DMS79 treated with DMSO at 0.1 percent for 48 hours (cell line): ENCODE results near the gene NES.
A peak's percentile ranks its signal among the peaks of the same experiment; 100 is the strongest.

Experiments
- DNase-seq: peaks from one replicate; lab custom pipeline; 2025; lab: John Stamatoyannopoulos, UW

The NES gene

DNA sequence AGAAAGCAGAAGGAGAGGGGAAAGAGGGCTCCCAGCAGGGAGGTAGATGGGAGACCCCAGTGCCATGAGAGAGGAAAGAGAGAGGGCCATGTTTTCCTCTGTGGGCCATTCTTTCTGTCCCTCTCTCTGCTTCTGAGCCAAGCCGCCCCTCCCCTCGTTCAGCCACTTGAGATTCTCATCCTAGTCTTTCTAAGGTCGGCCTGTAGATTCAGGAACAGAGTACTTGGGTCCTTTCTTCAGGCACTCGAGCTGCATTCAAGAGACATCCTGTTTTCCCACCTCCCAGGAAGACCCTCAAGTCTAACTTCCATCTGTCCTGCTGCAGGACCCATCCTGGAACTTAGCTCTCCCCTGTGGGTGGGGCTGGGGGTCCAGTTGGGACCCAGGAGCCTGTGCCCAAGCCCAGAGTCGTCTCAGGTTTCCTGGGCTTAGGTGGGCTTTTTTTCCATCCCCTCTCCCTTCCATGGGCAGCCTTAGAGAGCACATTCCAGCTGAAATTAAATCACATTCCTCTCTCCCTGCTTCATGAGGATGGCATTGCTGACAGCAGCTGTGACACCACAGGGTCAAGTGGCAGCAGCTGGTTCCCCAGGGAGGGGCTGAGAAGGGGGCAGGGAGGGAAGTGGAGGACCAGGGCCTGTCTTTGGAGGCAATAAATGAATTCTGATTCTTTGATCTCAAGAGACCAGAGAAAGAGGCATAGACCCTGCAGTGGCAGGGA, 13.0 kb downstream of the NES start:
- peak; percentile 58 for DNase-seq

- no peak for DNase-seq
These were observed 14.0 kb downstream of the NES start for GRCh38 chr1:156663178-156663577.

DNA sequence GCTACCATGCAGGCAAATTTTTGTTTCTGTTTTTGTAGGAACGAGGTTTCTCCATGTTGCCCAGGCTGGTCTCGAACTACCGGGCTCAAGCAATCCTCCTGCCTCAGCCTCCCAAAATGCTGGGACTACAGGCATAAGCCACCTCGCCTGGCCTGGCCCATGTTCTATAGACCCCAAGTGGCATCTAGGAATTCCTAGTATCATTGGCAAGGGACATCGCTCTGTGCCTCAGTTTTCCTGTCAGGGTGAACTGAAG, 14.5 kb downstream of the NES start:
- no peak for DNase-seq

DNA sequence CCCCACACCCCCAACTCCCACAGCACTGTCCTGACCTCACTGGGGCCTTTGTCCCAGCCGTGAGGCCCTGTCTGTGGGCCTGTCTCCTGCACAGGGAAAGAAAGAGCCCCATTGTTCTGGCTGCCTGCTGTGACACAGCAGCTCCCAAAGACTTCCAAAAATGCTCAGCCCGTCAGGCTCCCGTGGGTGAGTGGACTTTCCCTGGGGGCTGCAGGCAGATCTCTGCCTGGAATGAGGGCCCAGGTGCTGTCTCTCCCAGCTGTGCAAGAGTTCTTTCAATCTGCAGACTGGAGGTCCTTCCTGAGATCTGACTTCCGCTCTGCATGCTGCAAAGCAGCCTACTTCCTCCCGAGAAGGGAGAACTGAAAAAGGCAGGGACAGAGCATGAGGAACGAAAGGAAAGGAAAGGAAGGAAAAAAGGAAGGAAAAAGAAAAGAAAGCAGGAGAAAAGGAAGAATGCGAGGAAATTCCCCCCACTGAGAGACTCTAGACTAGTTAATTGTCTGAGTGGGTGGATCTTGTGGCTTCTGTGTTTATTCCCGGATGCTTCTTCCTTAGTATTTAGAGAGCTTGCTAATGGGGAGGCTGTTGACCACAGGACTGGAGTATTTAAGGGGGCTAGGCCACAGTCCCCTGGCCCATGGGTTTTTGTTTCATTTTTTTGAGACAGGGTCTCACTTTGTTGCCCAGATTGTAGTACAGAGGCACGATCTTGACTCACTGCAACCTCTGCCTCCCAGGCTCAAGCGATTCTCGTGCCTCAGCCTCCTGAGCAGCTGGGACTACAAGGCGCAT, 15.0 kb downstream of the NES start:
- no peak for DNase-seq

GRCh38 chr1:156660752-156661112, 16.5 kb downstream of the NES start:
- no peak for DNase-seq

- DNase-seq, result peak; percentile 74
These were observed 17.0 kb downstream of the NES start for GRCh38 chr1:156659988-156660751.

- DNase-seq, result no peak
These were observed 17.6 kb downstream of the NES start for GRCh38 chr1:156659661-156659987.

DNA sequence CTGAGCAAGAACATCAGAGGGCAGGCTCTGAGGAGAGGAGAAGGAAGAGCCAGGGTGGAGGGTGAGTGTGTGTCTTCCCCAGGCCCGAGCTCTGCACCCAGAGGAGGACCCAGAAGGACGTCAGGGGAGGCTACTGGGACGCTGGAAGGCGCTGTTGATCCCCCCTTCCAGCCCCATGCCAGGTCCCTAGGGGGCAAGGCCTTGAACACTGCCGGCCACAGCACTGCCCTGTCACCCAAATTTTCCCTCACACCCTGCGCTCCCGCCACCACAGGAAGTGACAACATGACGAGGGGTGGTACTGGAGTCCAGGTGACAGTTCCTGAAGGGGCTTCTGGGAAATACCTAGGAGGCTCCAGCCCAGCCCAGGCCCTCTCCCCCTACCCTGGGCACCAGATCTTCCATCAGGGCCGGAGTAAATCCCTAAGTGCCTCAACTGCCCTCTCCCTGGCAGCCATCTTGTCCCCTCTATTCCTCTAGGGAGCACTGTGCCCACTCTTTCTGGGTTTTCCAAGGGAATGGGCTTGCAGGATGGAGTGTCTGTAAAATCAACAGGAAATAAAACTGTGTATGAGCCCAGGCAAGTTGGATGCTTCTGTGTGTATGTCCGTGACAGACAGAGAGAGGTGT, 18.1 kb downstream of the NES start:
- DNase-seq, result no peak

DNA sequence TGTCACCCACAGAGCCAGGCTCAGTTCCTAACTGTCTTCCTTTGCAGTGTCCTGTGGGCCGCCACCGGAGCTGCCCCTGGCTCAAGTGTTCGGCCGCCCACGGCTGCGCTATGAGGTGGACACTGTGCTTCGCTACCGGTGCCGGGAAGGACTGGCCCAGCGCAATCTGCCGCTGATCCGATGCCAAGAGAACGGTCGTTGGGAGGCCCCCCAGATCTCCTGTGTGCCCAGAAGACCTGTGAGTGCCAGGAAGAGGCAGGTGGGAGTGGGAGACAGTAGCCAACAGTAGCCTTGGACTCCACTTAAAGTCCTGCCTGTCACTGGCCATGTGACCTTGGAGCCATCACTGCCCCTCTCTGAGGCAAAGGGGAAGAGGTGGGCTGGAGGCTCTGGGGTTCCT, 18.7 kb downstream of the NES start:
- no peak for DNase-seq

- DNase-seq, result no peak
These were observed 19.4 kb downstream of the NES start for GRCh38 chr1:156657741-156658319.

GRCh38 chr1:156656806-156657740, 20.1 kb downstream of the NES start:
- peak; percentile 59 for DNase-seq

DNA sequence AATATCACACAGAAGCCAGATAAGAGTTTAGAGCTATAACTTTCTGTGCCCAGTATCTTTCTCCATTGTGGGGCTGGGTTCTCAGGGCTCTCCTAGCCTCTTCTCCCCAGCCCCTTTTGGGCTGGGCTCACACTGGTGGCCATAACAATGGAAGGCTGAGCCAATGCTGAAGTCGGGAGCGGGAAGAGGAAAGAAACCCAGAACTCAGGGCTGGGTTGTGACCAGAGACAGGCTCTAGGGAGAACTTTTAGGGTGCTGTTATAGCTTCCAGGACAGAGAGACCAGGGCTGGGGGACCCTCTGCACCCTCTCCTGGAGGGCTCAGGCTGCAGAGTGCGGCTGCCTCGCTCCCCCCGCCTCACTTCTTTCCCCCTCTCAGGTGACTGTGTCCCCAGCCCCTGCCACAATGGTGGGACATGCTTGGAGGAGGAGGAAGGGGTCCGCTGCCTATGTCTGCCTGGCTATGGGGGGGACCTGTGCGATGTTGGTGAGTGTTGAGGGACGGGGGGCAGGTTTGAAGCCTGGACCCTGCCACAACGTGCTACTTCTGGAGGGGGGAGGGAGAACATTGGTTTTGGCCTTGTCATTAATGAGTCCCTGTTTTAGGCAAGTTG, 21.2 kb downstream of the NES start:
- DNase-seq, result no peak

GRCh38 chr1:156655151-156655903, 21.9 kb downstream of the NES start:
- DNase-seq, result no peak

GRCh38 chr1:156654700-156655099, 22.5 kb downstream of the NES start:
- DNase-seq, result no peak

DNA sequence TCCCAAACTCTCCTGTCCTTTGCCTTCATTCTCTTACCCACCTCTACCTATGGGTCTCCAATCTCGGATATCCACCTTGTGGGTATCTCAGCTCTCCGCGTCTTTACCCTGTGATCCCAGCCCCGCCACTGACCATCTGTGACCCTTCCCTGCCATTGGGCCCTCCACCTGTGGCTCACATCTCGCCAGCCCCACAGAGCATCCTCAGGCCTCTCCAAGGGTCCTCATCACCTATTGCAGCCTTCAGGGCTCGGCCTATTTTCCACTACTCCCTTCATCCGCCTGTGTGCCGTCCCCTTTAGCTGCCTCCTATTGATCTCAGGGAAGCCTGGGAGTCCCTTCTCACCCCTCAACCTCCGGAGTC, 24.2 kb downstream of the NES start:
- no peak for DNase-seq

DNA sequence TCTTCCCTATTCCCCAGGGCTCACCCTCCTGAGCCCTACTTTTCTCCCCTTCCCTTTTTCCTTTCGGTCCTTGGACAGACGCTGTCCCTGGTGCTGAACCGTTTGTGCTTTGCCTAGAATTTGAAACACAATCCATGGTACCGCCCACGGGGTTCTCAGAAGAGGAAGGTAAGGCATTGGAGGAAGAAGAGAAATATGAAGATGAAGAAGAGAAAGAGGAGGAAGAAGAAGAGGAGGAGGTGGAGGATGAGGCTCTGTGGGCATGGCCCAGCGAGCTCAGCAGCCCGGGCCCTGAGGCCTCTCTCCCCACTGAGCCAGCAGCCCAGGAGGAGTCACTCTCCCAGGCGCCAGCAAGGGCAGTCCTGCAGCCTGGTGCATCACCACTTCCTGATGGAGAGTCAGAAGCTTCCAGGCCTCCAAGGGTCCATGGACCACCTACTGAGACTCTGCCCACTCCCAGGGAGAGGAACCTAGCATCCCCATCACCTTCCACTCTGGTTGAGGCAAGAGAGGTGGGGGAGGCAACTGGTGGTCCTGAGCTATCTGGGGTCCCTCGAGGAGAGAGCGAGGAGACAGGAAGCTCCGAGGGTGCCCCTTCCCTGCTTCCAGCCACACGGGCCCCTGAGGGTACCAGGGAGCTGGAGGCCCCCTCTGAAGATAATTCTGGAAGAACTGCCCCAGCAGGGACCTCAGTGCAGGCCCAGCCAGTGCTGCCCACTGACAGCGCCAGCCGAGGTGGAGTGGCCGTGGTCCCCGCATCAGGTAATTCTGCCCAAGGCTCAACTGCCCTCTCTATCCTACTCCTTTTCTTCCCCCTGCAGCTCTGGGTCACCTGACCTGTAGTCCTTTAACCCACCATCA, 24.8 kb downstream of the NES start:
- no peak for DNase-seq

DNA sequence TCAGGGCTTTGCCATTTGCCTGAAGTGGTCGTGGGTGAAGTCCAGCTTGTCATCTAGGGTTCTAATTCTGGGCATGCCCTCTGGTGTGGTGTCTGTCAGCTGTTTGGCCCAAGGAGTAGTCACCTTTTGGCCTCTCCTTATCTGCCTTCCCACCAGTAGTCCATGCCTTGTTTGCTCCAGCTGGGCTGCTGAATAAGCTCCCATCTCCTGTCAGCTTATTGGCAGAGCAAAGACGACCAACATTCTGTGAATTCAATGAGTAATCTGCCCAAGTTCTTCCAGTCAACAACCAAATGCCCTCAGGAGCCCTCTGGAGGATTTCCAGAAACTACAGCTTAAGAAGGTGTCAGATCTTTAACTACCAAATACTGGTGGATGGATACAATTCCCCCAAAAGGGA, 28.3 kb downstream of the NES start:
- no peak for DNase-seq

GRCh38 chr1:156648496-156648895, 28.7 kb downstream of the NES start:
- no peak for DNase-seq

GRCh38 chr1:156647351-156647750, 29.9 kb downstream of the NES start:
- DNase-seq, result no peak
